GM20431 (cell line): ENCODE measurements around the gene SLC6A19.
"Not testable (repeated sequence)": the region's sequence is repeated elsewhere in the genome, so short reads cannot be mapped to it uniquely, and the experiment has no call there.

Experiments used
- in situ Hi-C: fragments of 300-500 bp; cut with MseI, MboI; formaldehyde crosslinking; loops from one replicate; pipeline ENCODE4 v1.15.0; 2020; ENCODE audit warnings: low sequenced_read_pairs; ENCODE audit not compliant: unreplicated experiment

SLC6A19 gene

DNA sequence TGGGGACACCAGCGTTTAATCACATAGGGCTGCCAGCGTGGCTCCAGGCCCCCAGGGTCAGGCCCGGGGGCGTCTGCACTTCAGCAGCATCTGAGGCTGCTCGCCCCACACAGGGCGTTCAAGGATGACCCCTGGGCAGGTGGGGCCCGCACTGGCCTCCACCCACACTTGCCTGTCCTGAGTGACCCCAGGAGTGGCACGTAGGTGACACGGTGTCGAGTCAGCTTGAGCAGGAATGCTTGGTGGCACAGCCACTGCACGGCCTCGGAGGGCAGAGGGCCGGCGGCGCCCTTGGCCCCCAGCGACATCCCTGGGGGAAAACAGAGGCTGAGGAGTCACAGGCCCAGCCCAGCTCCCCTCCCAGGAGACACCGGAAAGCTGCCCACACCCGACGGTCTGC lies 52.8 kb downstream of the SLC6A19 start:
- in situ Hi-C loops: no loop called here

DNA sequence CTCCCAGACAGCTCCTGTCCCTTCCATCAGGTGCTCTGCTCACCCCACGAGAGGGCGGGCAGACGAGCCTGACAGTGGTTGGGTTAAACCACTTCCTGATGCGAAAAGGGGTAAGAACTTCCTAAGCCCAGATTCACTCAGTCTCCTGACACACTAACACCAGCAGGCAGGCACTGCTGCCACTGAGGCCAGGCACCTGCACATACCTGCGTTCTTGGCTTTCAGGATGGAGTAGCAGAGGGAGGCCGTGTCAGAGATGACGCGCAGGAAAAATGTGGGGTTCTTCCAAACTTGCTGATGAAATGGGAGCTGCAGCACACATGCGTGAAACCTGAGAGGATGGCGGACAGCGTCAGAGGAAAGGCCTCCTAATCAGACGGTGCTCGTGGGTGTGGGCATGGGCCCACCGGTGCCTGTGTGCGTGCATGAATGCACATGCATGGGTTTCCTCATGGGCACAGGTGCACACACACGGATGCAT lies 53.7 kb downstream of the SLC6A19 start:
- in situ Hi-C loops: no loop called here

- in situ Hi-C loops: no loop called here
Measured at GRCh38 chr5:1256776-1257175, 55.4 kb downstream of the SLC6A19 start.

DNA sequence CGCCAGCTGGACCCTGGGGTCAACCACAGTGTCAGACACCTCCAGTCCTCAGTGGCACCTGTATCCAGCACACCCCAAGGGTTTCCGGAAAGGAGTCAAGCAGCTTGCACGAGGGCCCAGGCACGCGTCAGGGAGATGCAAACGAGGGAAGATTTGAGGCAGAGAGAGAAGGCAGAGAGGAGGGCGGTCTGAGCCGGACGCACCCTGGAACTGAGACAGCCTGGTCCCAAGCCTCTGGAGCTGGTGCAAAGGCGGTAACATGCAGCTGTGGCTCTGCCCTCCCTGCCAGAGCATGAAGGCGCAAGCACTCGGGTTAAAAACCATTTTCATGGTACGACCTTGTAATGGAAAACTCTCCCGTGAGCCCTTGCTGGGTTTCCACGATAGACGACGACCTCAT lies 56.0 kb downstream of the SLC6A19 start:
- in situ Hi-C loops: no loop called here

- in situ Hi-C loops: no loop called here
Measured at GRCh38 chr5:1257841-1258240, 56.4 kb downstream of the SLC6A19 start.

DNA sequence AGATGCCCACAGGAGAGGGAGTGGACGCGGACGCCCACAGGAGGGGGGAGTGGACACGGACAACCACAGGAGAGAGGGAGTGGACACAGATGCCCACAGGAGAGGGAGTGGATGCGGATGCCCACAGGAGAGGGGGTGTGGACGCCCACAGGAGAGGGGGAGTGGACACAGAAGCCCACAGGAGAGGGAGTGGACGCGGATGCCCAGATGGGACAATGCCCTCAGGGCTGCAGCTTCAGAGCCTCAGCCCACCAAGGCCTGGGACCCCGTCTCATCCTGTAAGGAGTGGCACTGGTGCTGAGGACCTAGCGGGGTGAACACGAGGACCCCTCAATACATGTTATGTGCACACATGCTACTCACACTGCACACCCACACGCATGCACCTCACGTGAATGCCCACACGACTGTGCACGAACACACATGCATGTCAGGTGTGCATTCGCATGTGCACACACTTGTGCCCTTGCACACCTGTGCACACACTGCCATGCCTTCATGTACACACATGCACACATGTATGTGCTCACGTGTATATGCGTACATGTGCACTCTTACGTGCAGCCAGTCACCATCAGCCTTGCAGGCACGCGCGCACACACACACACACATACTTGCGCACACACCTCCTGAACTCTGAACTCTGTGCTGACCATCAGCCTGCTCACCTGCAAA lies 58.5 kb downstream of the SLC6A19 start:
- in situ Hi-C loops: no loop called here

GRCh38 chr5:1261643-1262042 lies 60.2 kb downstream of the SLC6A19 start:
- in situ Hi-C loops: no loop called here

GRCh38 chr5:1262381-1262780 lies 61.0 kb downstream of the SLC6A19 start:
- in situ Hi-C loops: no loop called here

DNA sequence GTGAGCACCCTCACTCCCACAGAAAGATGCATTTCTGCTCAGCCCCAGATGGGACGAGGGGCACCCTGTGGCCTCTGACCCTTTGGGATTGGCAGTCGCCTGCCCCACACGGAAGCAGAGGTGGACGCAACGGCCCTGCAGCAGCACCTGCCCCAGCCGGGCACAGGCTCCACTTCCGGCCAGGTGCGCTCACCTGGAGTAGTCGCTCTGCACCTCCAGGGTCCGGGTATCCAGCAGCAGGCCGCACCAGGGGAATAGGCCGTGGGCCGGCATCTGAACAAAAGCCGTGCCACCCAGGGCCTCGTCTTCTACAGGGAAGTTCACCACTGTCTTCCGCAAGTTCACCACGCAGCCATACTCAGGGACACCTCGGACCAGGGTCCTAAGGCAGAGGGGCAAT lies 62.8 kb downstream of the SLC6A19 start:
- in situ Hi-C loops: no loop called here

GRCh38 chr5:1265026-1265425 lies 63.6 kb downstream of the SLC6A19 start:
- in situ Hi-C loops: no loop called here

GRCh38 chr5:1265461-1266455 lies 64.4 kb downstream of the SLC6A19 start:
- in situ Hi-C loops: no loop called here

GRCh38 chr5:1266791-1267190 lies 65.4 kb downstream of the SLC6A19 start:
- in situ Hi-C loops: no loop called here

GRCh38 chr5:1267464-1267863 lies 66.1 kb downstream of the SLC6A19 start:
- in situ Hi-C loops: not testable (repeated sequence)

- in situ Hi-C loops: no loop called here
Measured at GRCh38 chr5:1268056-1268455, 66.7 kb downstream of the SLC6A19 start.

GRCh38 chr5:1268666-1269065 lies 67.3 kb downstream of the SLC6A19 start:
- in situ Hi-C loops: no loop called here

- in situ Hi-C loops: no loop called here
Measured at GRCh38 chr5:1270426-1270825, 69.0 kb downstream of the SLC6A19 start.

- in situ Hi-C loops: no loop called here
Measured at GRCh38 chr5:1270933-1271914, 69.8 kb downstream of the SLC6A19 start.

GRCh38 chr5:1272201-1272600 lies 70.8 kb downstream of the SLC6A19 start:
- in situ Hi-C loops: no loop called here

DNA sequence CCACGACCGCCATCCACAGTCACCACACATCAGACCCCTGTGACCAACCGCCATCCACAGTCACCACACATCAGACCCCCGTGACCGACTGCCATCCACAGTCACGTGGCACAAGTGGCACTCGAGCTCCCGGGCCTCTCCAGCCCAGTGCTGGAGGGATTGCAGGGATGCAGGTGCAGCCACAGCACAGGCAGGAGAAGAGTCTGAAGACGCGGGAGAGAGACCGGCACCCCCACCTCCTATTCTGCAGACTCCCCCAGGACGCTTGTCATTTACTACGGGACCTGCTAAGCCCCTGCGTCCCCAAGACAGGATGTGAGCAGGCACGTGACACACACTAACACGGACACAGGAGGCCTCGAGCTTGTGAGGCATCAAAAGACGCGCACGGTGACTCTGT lies 72.3 kb downstream of the SLC6A19 start:
- in situ Hi-C loops: no loop called here

DNA sequence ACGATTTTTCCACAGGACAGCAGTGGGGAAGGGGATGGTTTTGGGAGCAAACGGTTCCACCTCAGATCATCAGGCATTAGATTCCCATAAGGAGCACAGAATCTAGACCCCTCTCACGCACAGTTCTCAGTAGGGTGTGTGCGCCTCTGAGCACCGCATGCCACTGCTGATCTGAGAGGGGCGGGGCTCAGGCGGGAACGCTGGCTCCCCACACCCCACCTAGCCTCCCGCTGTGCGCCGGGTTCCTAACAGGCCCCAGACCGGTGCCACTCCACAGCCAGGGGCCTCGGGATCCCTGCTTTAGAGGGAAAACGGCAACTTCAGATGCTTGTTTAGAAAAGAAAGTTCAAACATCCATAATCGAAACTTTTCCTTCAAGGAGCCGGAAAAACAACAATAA lies 73.1 kb downstream of the SLC6A19 start:
- in situ Hi-C loops: no loop called here
